A673 (cell line): ENCODE results near the gene LCN9.

Source experiments
- EZH2 ChIP-seq: fragments of 200-600 bp; sonication (generic); IDR thresholded peaks from 2 replicates; pipeline ENCODE4 v1.6.1; 2017; ENCODE audit warnings: borderline replicate concordance, low read depth, mild to moderate bottlenecking, mixed read lengths, antibody characterized with exemption, low read length; ENCODE audit not compliant: poor library complexity, severe bottlenecking
- TF ChIP-seq, protein P1 (sequence below): fragments of 300-800, 200-600 bp; sonication (generic); conservative IDR thresholded peaks from 2 replicates; pipeline ENCODE4 v1.5.1; 2017; ENCODE audit warnings: low read depth, mild to moderate bottlenecking, antibody characterized with exemption, low read length, moderate library complexity, mixed read lengths

DNA sequence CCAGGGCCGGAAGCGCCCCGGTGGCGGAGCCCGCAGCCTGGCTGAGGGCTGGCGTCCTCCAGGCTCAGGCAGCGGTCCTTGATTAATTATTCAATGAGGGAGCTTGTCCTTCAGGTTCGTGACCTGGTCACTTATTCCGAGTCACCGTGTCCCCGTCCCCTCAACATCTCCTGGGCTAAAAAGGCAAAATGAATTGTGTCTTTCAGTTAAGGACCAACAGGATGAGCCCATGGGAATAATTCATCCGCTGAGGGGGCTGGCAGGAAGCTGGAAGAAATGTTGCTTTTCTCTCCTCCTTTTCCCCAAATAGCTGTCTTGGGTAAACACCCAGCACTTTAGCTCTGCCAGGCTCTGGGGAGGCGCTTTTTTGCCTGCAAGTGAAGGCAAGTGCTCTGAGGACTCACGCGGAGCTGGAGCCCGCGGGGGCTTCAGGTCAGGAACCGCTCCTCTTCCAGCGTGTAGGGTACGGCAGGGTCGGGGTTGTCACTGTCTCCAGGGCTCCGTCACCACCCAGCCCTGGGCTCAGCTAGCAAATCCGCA, 52.0 kb downstream of the LCN9 start:
- TF ChIP-seq, protein P1, sequence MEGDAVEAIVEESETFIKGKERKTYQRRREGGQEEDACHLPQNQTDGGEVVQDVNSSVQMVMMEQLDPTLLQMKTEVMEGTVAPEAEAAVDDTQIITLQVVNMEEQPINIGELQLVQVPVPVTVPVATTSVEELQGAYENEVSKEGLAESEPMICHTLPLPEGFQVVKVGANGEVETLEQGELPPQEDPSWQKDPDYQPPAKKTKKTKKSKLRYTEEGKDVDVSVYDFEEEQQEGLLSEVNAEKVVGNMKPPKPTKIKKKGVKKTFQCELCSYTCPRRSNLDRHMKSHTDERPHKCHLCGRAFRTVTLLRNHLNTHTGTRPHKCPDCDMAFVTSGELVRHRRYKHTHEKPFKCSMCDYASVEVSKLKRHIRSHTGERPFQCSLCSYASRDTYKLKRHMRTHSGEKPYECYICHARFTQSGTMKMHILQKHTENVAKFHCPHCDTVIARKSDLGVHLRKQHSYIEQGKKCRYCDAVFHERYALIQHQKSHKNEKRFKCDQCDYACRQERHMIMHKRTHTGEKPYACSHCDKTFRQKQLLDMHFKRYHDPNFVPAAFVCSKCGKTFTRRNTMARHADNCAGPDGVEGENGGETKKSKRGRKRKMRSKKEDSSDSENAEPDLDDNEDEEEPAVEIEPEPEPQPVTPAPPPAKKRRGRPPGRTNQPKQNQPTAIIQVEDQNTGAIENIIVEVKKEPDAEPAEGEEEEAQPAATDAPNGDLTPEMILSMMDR: no peak
- no peak for TF ChIP-seq EZH2
